Stimulated activated CD4-positive, alpha-beta T cell treated with anti-CD3 and anti-CD28 coated beads, Interleukin-12 subunit alpha, Interleukin-12 subunit beta, amount 100 ng/mL, for 48 hours (primary cell): Measurements from ENCODE around the gene CCBE1.

Source experiments
- DNase-seq, 3 donors: peaks; one replicate each; pipeline ENCODE4 v3.0.0-alpha.2; 2020; ENCODE audit warnings: low read depth in 2 of 3, low spot score in 1 of 3

CCBE1 gene

GRCh38 chr18:59458575-59458974 lies 238.6 kb downstream of the CCBE1 start:
- DNase-seq: no peak

DNA sequence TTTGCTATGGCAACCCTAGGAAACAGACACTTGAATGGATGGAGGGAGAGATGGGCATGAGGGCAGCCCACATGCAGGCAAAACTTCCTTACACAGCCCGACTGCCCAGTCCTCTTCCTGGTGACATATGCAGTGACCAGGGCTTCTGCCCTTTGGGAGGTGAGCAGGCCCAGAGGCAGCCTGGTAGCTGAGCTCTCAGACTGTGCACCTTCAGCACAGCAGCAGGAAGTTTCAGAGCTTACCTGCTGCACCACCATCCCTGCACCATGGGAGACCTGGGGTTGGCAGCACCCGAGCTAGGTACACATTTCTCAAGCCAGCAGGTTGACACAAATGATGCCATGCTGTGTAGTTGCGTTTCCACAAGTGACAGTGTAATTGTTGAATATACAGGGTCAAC lies 240.6 kb downstream of the CCBE1 start:
- DNase-seq: no peak

DNA sequence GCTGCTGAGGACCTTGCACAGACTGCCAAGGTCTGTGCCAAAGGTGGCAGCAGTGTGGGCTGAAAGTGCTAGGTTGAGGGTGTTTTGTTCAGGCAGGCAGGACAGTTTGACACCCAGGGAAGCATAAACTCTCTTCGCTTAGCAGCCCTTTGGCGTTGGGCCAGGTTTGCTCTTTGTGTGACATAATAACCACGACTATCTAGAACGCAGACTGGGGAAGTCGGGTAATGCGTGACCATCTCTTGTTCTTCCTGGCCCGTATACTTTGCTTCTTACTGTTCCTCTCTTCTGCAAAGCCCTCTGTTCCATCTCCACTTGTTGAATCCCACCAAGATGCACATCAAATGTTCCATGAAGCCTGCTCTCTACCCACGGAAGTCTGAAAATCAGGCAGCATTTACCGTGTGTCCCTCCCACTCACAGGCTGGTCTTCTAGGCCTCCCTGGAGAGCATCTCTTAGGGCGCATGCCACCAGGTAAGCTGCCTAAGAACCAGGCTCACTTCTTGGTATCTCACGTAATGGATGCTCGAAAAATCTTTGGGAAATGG lies 241.4 kb downstream of the CCBE1 start:
- no peak for DNase-seq

GRCh38 chr18:59454909-59455727 lies 242.1 kb downstream of the CCBE1 start:
- DNase-seq: no peak

GRCh38 chr18:59453468-59453961 lies 243.7 kb downstream of the CCBE1 start:
- DNase-seq: no peak

DNA sequence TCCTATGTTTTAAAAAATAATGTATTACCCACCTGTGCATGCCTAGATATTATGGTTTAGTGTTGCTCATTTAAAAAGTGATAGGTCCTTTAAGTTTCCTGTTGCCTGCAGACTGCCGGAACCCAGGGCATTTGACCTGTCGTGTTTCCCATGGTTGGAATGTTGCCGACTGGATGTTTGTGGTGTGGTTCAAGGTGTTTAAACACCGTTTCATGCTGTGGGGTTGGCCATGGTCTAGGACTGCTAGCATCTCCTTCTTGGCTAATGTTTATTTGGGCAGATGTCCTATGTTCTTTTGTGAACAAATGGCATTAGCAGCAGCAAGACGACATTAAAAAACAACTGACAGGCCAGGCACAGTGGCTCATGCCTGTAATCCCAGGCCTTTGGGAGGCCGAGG lies 245.3 kb downstream of the CCBE1 start:
- no peak for DNase-seq

DNA sequence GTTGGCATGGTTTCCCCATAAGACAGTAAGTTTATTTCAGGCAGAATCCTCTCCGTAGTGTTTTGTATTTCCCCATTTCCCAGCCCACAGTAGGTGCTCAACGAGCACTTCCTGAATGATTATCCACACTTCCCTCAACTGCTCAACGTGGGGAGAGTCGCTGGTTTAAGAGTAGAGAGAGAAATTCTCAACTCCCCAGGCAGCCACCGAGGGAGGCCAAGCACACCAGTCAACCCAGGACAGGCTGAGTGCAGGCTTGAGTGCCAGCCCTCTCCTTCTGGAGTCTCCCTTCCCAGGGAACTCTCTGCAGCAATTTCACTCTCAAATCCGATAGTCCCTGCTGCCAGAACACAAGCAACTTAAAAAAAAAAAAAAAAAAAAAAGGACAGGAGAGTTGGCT lies 246.2 kb downstream of the CCBE1 start:
- no peak for DNase-seq

GRCh38 chr18:59448546-59448945 lies 248.7 kb downstream of the CCBE1 start:
- no peak for DNase-seq

- DNase-seq: no peak
Measured at GRCh38 chr18:59446012-59446411, 251.2 kb downstream of the CCBE1 start.

DNA sequence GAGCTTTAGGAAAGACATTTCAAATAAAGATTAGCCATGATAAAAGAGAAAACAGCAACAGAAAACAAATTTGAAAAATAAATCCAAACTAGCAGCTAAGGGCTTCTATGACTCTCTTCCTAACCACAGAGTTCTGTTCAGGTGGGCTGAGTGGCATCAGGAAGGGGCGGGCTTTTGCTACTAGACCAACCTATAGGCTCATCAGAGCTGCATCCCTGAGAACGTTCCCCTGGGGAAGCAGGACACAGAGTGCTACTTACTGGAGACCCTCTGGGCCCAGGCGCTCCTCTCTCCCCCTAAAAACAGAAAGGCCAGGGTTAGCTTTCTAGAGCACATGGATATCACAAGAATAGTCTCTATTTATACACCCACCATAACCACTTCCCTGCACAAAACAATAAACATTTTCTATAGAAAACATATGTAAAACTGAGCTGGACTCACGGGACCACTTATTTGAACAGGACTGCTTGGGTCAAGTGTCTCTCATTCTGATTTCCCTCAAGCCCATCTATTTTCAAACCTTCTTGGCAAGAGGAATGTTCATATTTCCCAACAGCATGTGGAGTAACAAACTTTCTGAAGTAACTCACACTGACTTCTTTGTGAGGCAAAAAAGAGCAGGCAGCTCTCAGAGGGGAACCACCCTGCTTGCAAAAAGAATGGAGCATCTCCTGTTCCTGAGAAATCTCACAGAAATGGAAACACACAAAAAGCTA lies 259.2 kb downstream of the CCBE1 start:
- no peak for DNase-seq

GRCh38 chr18:59432803-59433597 lies 264.2 kb downstream of the CCBE1 start:
- no peak for DNase-seq

DNA sequence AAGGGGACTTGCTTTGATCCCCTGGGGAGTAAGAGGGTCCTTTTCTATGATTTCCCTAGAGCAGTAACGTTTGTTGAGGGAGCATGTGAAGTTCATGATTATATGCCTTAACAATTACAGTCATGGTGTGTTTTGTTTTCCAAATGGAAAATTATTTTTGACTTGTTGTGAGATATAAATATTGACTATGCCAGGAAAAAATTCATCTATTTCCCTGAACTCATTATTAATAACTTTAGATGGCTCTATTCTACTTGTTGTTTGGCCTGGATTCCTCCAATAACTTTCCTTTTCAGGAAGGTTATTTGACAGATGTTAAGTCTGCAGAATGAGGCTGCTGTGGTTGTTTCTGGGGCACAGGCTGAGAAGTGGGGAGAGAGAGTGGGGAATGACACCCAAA lies 266.1 kb downstream of the CCBE1 start:
- no peak for DNase-seq

DNA sequence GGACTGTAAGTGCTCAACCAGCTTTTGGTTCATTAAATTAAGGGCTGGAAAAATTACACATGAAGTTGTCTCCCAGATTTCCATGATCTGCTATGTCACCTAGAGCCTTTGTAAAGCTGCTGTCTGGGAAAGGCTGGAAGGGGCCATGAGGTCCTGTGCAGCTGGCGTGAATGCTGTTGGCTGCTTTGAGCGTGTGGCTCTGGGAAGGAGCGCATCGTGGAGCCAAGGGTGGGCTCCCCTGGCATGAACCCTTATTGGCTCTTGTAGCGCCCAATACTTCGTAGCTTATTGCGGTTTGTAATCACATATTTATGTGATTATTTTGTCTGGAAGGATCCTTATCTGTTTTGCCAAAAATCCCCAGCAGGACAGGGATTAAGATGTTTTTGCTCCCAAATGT lies 267.6 kb downstream of the CCBE1 start:
- DNase-seq: no peak

DNA sequence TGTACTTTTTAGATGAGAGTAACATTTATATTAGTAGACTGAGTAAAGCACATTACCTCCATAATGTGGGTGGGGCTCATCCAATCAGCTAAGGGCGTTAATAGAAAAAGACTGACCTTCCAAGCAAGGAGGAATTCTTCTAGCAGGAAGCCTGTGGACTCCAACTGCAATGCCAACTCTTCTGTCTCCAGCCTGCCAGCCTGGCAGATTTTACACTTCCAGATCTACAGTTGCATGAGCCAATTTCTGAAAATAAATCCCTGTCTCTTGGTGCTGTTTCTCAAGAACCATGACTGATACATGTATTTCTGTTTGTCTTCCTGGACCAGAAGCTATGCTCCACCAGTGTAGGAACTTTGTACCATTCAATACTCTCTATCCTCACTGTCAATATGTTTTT lies 269.2 kb downstream of the CCBE1 start:
- no peak for DNase-seq

GRCh38 chr18:59426855-59427254 lies 270.4 kb downstream of the CCBE1 start:
- no peak for DNase-seq

- no peak for DNase-seq
Measured at GRCh38 chr18:59423259-59423658, 274.0 kb downstream of the CCBE1 start.

DNA sequence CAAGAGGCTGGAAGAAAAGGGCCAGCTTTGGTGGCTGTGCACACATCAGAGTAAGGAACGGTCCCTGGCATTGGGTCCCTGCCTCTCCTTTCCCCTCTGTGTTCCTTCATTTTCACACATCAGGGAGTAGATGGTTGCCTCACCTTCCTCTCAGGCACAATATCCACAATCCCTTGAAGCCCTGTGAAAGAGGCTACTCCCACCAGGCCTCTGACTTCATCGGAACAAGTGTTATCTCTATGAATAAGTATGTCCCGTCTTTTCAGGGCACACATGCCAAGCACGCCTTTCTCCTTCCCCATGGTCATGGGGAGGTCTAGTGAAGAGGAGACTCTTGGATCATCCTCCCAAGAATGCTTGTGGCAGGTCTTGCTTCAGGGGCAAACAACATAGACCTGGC lies 277.0 kb downstream of the CCBE1 start:
- no peak for DNase-seq

DNA sequence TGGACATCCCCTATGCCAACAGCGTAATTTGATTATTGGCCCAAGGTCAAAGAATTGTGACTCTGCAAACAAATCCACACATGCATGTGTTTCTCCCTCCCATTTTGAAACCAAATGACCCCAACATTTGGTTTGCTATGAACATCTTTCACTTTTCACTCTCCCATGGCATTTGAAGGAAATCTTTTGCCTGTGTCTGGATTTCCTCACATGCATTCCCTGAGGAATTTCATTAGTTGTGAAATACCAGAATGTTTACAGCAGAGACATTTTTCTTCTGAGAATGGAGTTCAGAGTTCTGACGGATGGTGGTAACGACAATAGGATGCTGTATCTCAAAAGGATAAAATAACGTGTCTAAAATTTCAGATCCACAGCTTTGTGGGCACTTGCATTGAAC lies 277.8 kb downstream of the CCBE1 start:
- no peak for DNase-seq

DNA sequence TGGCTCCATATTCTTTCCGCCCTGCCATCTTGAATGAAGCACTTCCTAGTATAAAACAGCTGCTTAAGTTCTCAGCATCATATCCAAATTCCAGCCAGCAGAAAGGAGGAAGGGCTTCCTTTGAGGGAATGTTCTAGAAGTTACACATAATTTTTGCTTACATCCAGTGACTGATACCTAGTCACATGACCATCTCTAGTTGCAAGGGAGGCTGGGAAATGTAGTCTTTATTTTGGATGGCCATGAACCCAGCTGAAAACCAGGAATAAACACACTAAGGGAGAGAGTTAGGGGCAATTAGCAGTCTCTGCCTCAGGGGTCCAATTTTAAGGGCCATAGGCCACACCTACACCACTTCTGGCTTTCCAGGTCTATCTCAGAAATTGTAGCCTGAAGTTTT lies 280.4 kb downstream of the CCBE1 start:
- DNase-seq: no peak

DNA sequence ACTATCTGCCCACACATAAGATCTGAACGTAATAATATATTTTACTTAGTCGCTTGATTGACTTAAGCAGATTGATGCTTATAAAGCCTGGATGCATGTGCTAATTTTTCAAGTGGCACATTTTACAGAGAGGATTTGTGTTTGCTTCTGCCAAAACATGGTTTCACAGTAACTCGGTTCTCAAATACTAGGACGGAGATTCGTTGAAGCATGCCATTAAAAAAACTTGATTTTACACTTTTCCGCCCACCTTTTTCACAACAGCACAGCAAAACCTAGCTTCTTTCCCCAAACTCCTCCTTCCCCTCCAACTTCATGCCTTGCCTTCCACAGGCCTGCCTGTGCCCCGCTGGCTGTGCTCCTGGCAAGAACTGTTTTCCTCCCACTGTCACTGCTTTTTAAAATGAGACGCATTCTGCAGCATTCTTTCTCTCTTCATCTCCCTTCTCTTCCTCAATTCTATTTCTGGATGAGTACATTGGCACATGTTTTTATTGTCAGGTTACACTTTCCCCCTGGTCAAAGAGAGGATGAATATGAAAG lies 283.0 kb downstream of the CCBE1 start:
- no peak for DNase-seq

DNA sequence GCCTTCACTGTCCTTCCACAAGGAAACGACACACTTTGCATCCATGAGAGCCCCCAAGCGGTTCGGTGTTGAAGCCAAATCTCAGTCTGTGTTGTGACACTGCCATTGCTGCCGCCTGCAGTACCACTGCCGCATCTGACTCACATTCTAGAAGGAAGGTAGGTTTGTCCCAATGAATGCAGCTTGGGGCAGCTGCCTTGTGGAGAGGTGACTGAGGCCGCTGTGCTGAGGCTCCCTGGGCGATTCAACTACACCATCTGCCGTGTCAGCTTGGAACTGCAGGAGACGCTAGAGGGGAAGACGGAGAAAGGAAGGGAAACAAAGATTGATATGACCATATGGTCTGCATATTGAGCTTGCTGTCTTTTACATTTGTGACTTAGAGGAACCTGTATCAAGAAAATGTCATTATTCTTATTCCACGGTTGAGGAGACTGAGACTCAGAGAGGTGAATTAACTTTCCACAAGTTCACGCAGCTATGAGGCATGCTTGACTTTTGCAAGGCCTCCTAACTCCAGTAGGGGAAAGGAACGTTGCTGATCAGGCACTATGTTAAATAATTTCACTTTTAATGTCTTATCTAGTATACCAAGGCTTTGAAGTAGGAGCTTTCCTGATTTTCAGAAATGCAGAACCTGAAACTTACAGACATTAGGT lies 294.7 kb downstream of the CCBE1 start:
- peak; percentile 56 to 77 (median 66) for DNase-seq
